Right renal pelvis (tissue), 4 donors: ENCODE measurements around the gene TOX3. TPM values are rescaled to one million over a fixed set of nuclear protein-coding genes. Genes with fewer than 3 reads are reported as not detected.

Source experiments
- DNase-seq, 4 donors: peaks; one replicate each; pipeline ENCODE4 v3.0.0-alpha.2; 2013; ENCODE audit warnings: low read depth in 4 of 4, low spot score in 3 of 4, missing footprints in 1 of 4
- polyA plus RNA-seq, 4 donors: library from polyadenylated mRNA; unstranded; fragments of 120-200 nt; gene quantifications; one replicate each; pipeline ENCODE4 v1.2.1, GENCODE V29; 2013; ENCODE audit not compliant: insufficient read length in 4 of 4

The TOX3 gene
- polyA plus RNA-seq, 4 donors: 33.0 to 39.7 (median 34.2) TPM

- no peak for DNase-seq
Measured at GRCh38 chr16:52496051-52496876, 50.7 kb downstream of the TOX3 start.

GRCh38 chr16:52494621-52495020, 52.3 kb downstream of the TOX3 start:
- DNase-seq: no peak

DNA sequence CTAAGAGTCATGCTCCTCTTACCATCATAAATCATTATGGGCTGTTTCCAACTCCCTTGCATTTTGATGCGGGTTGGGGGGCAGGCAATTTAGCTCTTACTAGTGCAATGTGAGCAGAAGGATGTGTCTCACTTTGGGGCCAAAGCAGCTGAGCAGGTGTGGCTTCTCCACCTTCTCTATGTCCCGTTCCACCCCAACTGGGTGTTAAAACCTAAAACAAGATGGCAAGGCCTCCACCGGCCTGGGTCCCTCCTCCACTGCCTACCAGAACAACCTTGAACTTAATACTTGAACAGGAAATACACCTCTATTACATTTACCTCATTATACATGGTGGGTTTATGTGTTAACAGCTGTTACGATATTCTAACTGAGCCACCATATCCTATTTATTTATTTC, 52.8 kb downstream of the TOX3 start:
- no peak for DNase-seq

DNA sequence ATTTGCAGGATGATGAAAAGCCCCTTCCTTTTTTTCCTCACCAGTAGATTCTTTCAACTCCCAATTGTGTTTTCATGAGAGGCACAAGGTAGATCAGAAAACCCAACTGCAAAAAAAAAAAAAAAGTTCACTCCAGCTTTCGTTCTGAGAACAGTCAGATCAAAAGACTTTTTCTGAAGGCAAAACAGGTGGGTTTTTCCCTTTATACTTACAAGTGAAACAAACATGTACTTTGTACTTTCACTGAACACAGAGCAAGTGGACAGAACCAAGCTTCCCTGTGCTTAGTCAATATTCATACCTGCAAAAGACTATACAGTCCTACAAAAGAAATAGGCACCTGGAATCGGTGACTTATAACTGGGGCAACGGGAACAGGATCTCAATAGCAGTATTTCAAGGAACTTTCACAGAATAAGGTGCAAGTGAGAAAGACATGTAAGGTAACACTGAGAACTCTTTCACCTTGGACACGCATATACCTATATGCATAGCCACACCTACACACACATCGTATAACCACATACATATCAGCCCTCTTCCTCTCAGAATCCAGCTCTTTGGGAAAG, 54.1 kb downstream of the TOX3 start:
- no peak for DNase-seq

- no peak for DNase-seq
Measured at GRCh38 chr16:52491216-52491615, 55.7 kb downstream of the TOX3 start.

GRCh38 chr16:52489894-52490293, 57.0 kb downstream of the TOX3 start:
- no peak for DNase-seq

DNA sequence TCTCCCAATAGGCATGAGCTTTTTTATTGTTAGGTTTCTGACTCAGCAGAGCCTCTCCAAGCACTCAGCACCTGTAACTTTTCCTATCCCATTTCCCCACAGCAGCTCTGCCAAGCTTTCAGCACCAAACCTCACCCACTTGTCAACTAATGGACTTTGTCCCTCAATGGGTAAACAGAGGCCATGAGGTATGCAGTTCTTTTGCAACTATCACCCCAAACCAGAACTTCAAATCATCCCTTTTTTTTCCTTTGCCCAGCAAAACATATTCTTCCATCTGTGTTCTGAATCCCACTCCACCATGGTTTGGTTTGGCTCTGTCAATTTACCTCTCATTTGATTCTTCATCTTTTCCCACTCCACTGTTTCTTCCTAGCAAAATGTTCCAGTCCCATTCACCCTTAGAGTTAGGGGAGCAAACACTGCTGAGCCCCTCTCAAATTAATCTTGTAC, 58.1 kb downstream of the TOX3 start:
- no peak for DNase-seq

DNA sequence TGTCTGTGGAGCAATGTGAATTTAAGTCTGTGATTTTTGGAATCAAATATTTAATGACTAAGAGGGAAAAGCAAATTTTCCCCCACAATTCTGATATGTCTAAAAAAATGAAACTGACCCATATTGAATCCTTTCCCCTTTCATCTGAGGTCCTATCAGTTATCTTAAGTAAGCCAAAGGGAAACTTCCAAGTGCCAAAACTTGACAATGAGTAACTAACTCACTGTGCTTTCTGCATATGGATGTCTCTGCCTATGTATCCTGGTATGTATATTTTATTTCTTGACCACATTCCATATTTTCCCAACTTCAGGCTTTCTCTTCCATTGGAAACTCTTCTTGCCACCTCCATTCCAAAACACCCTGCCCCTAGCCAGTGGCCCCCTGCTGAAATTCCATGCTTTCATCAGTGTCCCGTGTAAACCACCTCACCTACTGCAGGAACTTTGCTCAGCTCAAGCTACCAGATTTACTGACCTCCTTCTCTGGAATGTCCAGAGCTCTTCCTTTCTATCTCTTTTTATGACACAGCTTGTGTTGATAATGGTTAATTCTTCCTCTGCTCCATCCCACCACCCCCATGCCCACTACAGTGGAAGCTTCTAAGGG, 59.0 kb downstream of the TOX3 start:
- DNase-seq: no peak

GRCh38 chr16:52480237-52480636, 66.7 kb downstream of the TOX3 start:
- no peak for DNase-seq

DNA sequence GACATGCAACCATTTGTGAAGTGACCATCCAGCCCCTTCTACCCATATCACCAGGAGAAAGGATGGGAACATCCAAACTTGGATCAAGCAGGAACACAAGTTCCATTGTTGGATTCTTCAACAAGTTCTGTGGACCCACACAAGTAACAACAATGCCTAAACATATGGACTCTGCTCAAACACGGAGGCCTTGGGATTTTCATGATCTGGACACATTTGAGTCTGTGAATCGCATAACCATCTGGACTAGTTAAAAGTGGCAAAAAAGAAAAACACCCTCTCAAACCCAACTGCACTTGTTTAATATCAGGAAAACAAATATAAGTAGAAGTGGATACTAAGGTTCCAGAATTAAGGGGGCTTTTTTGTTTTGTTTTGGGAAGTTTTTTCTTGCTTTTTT, 70.8 kb downstream of the TOX3 start:
- DNase-seq: no peak

GRCh38 chr16:52474679-52475078, 72.3 kb downstream of the TOX3 start:
- DNase-seq: no peak

DNA sequence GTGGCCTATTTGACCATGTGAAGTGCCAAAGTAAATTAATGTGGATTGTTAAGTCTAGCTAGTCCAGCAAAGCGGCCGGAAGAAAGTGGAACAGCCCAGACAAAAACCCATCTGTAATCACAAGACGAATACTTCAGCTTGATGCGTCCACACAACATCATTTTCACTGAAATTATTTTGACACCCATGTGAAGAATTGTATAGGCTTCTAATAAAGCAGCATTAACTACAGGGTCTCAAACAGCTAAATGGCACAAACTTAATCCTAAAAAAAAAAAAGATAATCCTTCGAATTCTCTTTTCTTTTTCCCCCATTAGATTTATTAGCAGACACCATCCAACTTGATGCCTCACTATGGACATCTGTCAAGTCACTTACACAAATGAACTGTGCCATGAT, 73.8 kb downstream of the TOX3 start:
- DNase-seq: no peak

DNA sequence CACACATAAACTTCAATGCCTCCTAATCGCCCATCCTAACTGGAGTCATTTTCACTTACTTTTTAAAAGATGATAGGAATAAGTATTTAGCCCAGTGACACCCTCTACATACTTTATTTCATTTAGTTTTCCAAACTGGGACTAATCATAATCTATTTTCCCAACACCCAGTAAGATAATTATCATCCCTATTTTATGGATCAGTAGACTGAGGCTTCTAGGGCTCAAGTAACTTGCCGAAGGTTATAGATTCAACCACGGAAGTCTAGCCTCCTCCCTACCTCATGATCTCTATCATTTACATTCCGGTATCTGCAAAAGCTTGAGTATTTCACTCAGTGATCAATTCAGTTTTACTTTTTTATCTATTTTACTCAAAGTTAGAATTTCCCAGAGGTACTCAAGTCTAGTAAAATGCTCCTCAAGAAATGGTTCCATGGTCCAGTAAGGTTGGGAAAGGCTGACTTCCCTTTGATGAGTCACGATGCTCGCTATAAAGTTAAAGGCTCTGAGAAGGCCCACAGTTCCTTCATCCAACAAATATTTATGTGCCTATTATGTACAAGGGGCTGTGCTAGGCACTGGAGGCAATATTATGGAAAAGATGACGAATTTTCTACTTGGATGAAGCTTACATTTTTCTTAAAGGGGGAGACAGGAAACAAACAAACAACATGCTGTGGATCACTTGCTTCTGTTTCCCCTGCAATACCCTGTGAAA, 75.1 kb downstream of the TOX3 start:
- DNase-seq: no peak

DNA sequence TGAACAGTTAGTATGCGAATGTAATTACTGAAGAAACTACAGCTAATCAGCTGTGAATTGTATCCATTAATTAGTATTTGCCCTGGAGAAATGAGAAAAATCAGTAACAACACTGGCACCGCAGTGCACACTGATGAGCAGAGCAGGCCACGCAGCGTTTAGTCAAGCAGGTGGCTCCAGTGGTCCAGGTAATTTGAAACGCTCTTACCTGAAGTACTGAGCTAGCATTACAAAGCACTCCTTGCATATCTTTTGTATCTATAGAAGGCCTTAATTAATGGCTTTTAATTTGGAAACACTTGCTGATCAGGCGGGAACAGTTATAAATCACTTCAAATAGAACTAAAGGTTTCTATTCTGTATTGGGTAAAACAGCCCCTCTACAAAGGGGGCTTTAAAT, 76.4 kb downstream of the TOX3 start:
- no peak for DNase-seq

DNA sequence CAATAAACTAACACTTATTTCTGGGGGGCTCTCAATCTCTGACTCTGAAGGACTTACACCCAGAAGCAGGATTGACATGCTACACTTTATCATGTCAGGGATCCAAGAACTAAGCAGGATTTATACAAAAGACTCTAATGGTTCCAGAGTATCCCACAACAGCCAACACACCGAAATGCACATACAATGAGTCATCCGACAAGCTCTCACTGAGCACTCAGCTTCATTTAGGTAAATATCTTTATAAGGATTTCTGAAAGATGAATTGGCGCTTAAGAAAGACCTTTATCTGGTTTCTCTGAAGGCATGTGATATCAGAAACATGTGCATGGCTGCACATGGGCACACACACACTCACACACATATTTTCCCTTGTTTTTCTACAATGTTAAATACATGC, 77.2 kb downstream of the TOX3 start:
- no peak for DNase-seq

- no peak for DNase-seq
Measured at GRCh38 chr16:52469091-52469490, 77.9 kb downstream of the TOX3 start.

GRCh38 chr16:52467753-52468152, 79.2 kb downstream of the TOX3 start:
- DNase-seq: no peak

- peak in 2 of 4 donors; percentile 3 to 6 for DNase-seq
Measured at GRCh38 chr16:52466994-52467393, 79.9 kb downstream of the TOX3 start.

GRCh38 chr16:52465711-52466267, 81.2 kb downstream of the TOX3 start:
- no peak for DNase-seq

- DNase-seq: no peak
Measured at GRCh38 chr16:52463904-52464303, 83.0 kb downstream of the TOX3 start.

DNA sequence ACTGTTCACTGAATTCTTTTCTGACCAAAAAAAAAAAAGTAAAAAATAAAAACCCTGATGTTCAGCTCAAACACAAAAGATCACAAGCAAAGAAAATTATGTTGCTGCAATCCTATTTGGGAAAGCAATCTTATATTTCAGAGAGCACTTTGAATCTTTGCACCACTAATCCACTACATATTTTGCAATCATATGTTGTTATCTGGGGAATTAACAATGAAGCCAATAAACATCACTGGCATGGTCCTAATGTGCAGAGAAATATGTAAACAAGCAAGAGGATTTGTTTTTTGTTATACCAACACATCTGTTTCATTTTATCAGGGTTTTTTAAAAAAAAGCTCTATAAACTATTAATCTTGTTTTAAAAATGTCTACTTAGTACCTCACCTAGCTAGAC, 84.1 kb downstream of the TOX3 start:
- DNase-seq: no peak
